22Rv1 (cell line): ENCODE measurements around the gene OTOF.

Source experiments
- CTCF ChIP-seq: fragments of 450-650 bp; IDR thresholded peaks from 2 replicates; pipeline ENCODE4 v1.5.1; 2017; ENCODE audit warnings: mild to moderate bottlenecking
- ZFX ChIP-seq: fragments of 450-650 bp; IDR thresholded peaks from 2 replicates; pipeline ENCODE4 v1.6.1; 2017; ENCODE audit warnings: antibody characterized with exemption, borderline replicate concordance

GRCh38 chr2:26463244-26464192, 14.4 kb downstream of the OTOF start:
- TF ChIP-seq CTCF (no peak), ZFX (no peak)
